ENCODE data around the gene ACAD11. TPM values are rescaled to one million over a fixed set of nuclear protein-coding genes. Genes with fewer than 3 reads are reported as not detected.

Gene ACAD11
- 9.9 TPM for total RNA-seq (2013)
- 10 to 100 TPM in 1 of 3 donors, under 1 TPM in 2; 0.31 to 25.4 (median 0.40) TPM for polyA plus RNA-seq
- polyA minus RNA-seq: 4.6 and 5.7 TPM in 2 replicates
- 0.34 to 3.7 (median 0.72) reads per million in 11 experiments for total RNA-seq

- H3K27me3 Mint-ChIP-seq (ENCODE audit: low read depth in 3 of 3): no peaks in the 10 kb centered on the region
- H3K36me3 Mint-ChIP-seq: no peaks in the 10 kb centered on the region
- Histone ChIP-seq H3K4me2 (replicated peaks; ENCODE audit: extremely low read depth, low read length, poor library complexity, severe bottlenecking) (peak within 1 kb of the TSS; percentile 96), H3K79me2 (ENCODE audit: insufficient read depth, low read length) (peaks cover 24% of the 10 kb centered on the region), H4K20me1 (ENCODE audit: insufficient read depth, low read length) (no peaks in the 10 kb centered on the region), H3K36me3 (replicated peaks in 1 of 2; ENCODE audit: control insufficient read depth in 1 of 2, insufficient read depth in 2 of 2, low read length in 2 of 2) (no peaks in the 10 kb centered on the region), H3K9me3 (replicated peaks in 1 of 2; ENCODE audit: control insufficient read depth in 1 of 2, insufficient read depth in 1 of 2, low read length in 2 of 2) (no peaks in the 10 kb centered on the region), H3K4me1 (ENCODE audit: control insufficient read depth in 1 of 2, insufficient read depth in 2 of 2, low read length in 2 of 2) (peaks cover 16 to 23% of the 10 kb centered on the region in 2 donors), H3K4me3 (replicated peaks in 1 of 3; ENCODE audit: low read depth in 2 of 3, low read length in 3 of 3) (peak within 1 kb of the TSS; percentile 62 to 96 (median 79)), H3K9ac (ENCODE audit: insufficient read depth, low read length, poor library complexity, severe bottlenecking) (peak within 1 kb of the TSS; percentile 88), H3K27ac (ENCODE audit: low read depth in 1 of 2, low read length in 2 of 2) (peak within 1 kb of the TSS; percentile 73 to 87), H2AFZ (ENCODE audit: insufficient read depth, low read depth, low read length, poor library complexity, severe bottlenecking) (peak within 1 kb of the TSS; percentile 99), H3K27me3 (ENCODE audit: control insufficient read depth in 2 of 2, insufficient read depth in 2 of 2, low read length in 2 of 2) (no peaks in the 10 kb centered on the region)
- peak; percentile 36 to 46 (median 42) for DNase-seq
- H3K4me1 Mint-ChIP-seq: peaks cover 33% of the 10 kb centered on the region
- peak within 1 kb of the TSS; percentile 74 to 95 (median 91) for H3K27ac Mint-ChIP-seq
- peak; percentile 59 for TF ChIP-seq CTCF (IDR thresholded peaks at IDR 0.05)
- H3K4me3 Mint-ChIP-seq: peak within 1 kb of the TSS; percentile 98
- 0% methylated on average over 27 of the region's 34 CpGs for WGBS (ENCODE audit: insufficient coverage)
- intact Hi-C loops (cut with micrococcal nuclease): no loop called here
- no peaks in the 10 kb centered on the region for H3K9me3 Mint-ChIP-seq
Observed at GRCh38 chr3:132659365-132660051, at the start of gene ACAD11. TSS of gene ACAD11 (minus strand) at chr3:132659809. CDS start at chr3:132659751, 58 bp downstream.

- Mint-ChIP-seq H3K4me1 (no peaks in the 10 kb centered on the region), H3K9me3 (no peaks in the 10 kb centered on the region), H3K36me3 (peaks cover 60 to 83% of the 10 kb centered on the region in 2 donors), H3K4me3 (no peak overlapping the region), H3K27me3 (ENCODE audit: low read depth in 3 of 3) (no peaks in the 10 kb centered on the region), H3K27ac (no peak overlapping the region)
- no CpG with 5 or more reads among the region's 2 CpGs for WGBS (ENCODE audit: insufficient coverage)
- Histone ChIP-seq H3K27me3 (ENCODE audit: control insufficient read depth in 2 of 2, insufficient read depth in 2 of 2, low read length in 2 of 2) (no peaks in the 10 kb centered on the region), H3K9me3 (replicated peaks in 1 of 2; ENCODE audit: control insufficient read depth in 1 of 2, insufficient read depth in 1 of 2, low read length in 2 of 2) (no peaks in the 10 kb centered on the region), H3K36me3 (replicated peaks in 1 of 2; ENCODE audit: control insufficient read depth in 1 of 2, insufficient read depth in 2 of 2, low read length in 2 of 2) (peaks cover 76 to 91% of the 10 kb centered on the region in 2 donors), H3K4me3 (replicated peaks in 1 of 3; ENCODE audit: low read depth in 2 of 3, low read length in 3 of 3) (no peak overlapping the region), H2AFZ (ENCODE audit: insufficient read depth, low read depth, low read length, poor library complexity, severe bottlenecking) (no peak overlapping the region), H3K79me2 (ENCODE audit: insufficient read depth, low read length) (no peaks in the 10 kb centered on the region), H3K27ac (ENCODE audit: low read depth in 1 of 2, low read length in 2 of 2) (no peak overlapping the region), H3K4me1 (ENCODE audit: control insufficient read depth in 1 of 2, insufficient read depth in 2 of 2, low read length in 2 of 2) (no peaks in the 10 kb centered on the region), H4K20me1 (ENCODE audit: insufficient read depth, low read length) (no peaks in the 10 kb centered on the region), H3K9ac (ENCODE audit: insufficient read depth, low read length, poor library complexity, severe bottlenecking) (no peak overlapping the region), H3K4me2 (replicated peaks; ENCODE audit: extremely low read depth, low read length, poor library complexity, severe bottlenecking) (no peak overlapping the region)
- TF ChIP-seq CTCF (IDR thresholded peaks at IDR 0.05): no peak
- intact Hi-C loops (cut with micrococcal nuclease): no loop called here
- DNase-seq: no peak
Observed at GRCh38 chr3:132703733-132704132, 44.1 kb upstream of the ACAD11 start.

All from CD14-positive monocyte (primary cell).